PC-9 (cell line): Measurements from ENCODE around the gene TPRN.

Experiments
- EZH2 ChIP-seq: fragments of 200-600 bp; sonication (generic); IDR thresholded peaks from 2 replicates; pipeline ENCODE4 v1.8.0; 2017; ENCODE audit warnings: antibody characterized with exemption, low read depth
- TF ChIP-seq, protein P1 (sequence below): fragments of 200-600 bp; sonication (generic); conservative IDR thresholded peaks from 2 replicates; pipeline ENCODE4 v1.6.1; 2017; ENCODE audit warnings: mixed run types, antibody characterized with exemption, mild to moderate bottlenecking, moderate library complexity

- TF ChIP-seq, protein P1, sequence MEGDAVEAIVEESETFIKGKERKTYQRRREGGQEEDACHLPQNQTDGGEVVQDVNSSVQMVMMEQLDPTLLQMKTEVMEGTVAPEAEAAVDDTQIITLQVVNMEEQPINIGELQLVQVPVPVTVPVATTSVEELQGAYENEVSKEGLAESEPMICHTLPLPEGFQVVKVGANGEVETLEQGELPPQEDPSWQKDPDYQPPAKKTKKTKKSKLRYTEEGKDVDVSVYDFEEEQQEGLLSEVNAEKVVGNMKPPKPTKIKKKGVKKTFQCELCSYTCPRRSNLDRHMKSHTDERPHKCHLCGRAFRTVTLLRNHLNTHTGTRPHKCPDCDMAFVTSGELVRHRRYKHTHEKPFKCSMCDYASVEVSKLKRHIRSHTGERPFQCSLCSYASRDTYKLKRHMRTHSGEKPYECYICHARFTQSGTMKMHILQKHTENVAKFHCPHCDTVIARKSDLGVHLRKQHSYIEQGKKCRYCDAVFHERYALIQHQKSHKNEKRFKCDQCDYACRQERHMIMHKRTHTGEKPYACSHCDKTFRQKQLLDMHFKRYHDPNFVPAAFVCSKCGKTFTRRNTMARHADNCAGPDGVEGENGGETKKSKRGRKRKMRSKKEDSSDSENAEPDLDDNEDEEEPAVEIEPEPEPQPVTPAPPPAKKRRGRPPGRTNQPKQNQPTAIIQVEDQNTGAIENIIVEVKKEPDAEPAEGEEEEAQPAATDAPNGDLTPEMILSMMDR: no peak
- TF ChIP-seq EZH2: no peak
Measured at GRCh38 chr9:137228968-137229896, 28.7 kb upstream of the TPRN start.
